Activated CD4-positive, CD25-positive, alpha-beta regulatory T cell treated with anti-CD3 and anti-CD28 coated beads, Interleukin-2, amount 50 U/mL, for 24 hours (primary cell): ENCODE measurements around the gene PCDHA5.

Source experiments
- ATAC-seq, 2 donors: fragments of 150-1000 bp; cut with Tn5 transposase; one replicate each; pipeline ENCODE4 v1.10.0; 2021; ENCODE audit warnings: mild to moderate bottlenecking in 1 of 2, moderate library complexity in 1 of 2

Gene PCDHA5

GRCh38 chr5:140862441-140863295 lies 41.3 kb downstream of the PCDHA5 start:
- ATAC-seq = no peak

DNA sequence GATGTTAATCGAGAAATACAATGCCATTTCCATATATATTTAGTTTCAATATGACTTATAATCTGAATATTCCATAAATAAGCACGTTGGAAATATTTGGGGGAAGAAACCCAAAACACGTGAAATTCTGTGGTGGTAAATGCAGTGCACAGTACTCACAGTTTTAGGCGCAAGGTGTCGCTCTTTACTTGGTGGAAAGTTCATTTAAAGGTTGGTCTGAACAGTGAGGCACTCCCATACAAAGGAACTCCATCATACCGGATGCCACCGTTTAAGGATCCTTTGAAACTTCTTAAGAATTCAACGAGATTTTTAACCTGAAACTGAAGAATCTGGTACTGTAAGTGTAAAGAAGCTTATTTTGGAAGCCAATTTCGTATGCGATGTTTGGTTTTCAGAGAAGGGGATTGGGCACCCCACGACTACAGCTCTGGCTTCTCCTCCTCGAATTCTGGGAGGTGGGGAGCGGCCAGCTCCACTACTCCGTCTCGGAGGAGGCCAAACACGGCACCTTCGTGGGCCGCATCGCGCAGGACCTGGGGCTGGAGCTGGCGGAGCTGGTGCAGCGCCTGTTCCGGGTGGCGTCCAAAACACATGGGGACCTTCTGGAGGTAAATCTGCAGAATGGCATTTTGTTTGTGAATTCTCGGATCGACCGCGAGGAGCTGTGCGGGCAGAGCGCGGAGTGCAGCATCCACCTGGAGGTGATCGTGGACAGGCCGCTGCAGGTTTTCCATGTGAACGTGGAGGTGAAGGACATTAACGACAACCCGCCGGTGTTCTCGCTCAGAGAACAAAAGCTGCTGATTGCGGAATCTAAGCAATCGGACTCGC lies 47.5 kb downstream of the PCDHA5 start, which contains the start of gene PCDHA11:
PCDHA11 (plus strand) TSS at position 237 of the 834 bp plus-strand sequence; CDS start at position 384, 147 bp downstream.
- no peak for ATAC-seq

- no peak for ATAC-seq
Observed at GRCh38 chr5:140869555-140869886, 48.1 kb downstream of the PCDHA5 start.

DNA sequence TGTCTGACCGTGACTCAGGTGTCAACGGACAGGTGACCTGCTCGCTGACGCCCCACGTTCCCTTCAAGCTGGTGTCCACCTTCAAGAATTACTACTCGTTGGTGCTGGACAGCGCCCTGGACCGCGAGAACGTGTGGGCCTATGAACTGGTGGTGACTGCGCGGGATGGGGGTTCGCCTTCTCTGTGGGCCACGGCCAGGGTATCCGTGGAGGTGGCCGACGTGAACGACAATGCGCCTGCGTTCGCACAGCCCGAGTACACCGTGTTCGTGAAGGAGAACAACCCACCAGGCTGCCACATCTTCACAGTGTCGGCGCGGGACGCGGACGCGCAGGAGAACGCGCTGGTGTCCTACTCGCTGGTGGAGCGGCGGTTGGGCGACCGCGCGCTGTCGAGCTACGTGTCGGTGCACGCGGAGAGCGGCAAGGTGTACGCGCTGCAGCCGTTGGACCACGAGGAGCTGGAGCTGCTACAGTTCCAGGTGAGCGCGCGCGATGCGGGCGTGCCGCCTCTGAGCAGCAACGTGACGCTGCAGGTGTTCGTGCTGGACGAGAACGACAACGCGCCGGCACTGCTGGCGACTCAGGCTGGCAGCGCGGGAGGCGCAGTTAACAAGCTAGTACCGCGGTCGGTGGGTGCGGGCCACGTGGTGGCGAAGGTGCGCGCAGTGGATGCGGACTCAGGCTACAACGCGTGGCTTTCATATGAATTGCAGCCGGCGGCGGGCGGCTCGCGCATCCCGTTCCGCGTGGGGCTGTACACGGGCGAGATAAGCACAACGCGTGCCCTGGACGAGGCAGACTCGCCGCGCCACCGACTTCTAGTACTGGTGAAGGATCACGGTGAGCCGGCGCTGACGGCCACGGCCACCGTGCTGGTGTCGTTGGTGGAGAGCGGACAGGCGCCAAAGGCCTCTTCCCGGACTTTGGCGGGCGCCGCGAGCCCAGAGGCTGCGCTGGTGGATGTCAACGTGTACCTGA lies 49.1 kb downstream of the PCDHA5 start:
- ATAC-seq = no peak
